Psoas muscle (tissue), 8 donors: ENCODE results near the gene BDH1. TPM values are rescaled to one million over a fixed set of nuclear protein-coding genes. Genes with fewer than 3 reads are reported as not detected.

Source experiments
- ATAC-seq, 4 donors: fragments of 200-7000 bp; cut with Tn5 transposase; one replicate each; pipeline ENCODE4 v1.9.1; 2020; ENCODE audit warnings: moderate library complexity in 3 of 4, mild to moderate bottlenecking in 2 of 4
- DNase-seq, 2 donors: peaks; one replicate each; pipeline ENCODE4 v3.0.0-alpha.2; 2020
- H3K27ac ChIP-seq: fragments of 200-600 bp; one replicate; pipeline ENCODE4 v1.8.0; 2022
- H3K27me3 ChIP-seq, 3 donors: fragments of 200-600 bp in 1 of 3; one replicate each; pipeline versions ENCODE4 v1.6.1 to v1.8.0; 2013 to 2022; ENCODE audit warnings: low read length in 2 of 3, mild to moderate bottlenecking in 2 of 3, moderate library complexity in 1 of 3; ENCODE audit not compliant: insufficient read depth in 3 of 3
- H3K36me3 ChIP-seq, 2 donors: fragments of 200-600 bp in 1 of 2; one replicate each; pipeline versions ENCODE4 v1.6.1 to v1.8.0; 2013 to 2022; ENCODE audit warnings: low read depth in 1 of 2, mild to moderate bottlenecking in 1 of 2, moderate library complexity in 1 of 2; ENCODE audit not compliant: insufficient read depth in 1 of 2
- H3K4me1 ChIP-seq: fragments of 200-600 bp; one replicate; pipeline ENCODE4 v1.8.0; 2022
- H3K4me3 ChIP-seq: fragments of 200-600 bp; one replicate; pipeline ENCODE4 v1.8.0; 2022; ENCODE audit warnings: mild to moderate bottlenecking
- H3K9me3 ChIP-seq: fragments of 200-600 bp; one replicate; pipeline ENCODE4 v1.8.0; 2022
- CTCF ChIP-seq: fragments of 200-600 bp; IDR thresholded peaks from one replicate; pipeline ENCODE4 v1.8.0; 2022; ENCODE audit warnings: antibody characterized with exemption
- WGBS, 3 donors: extraction: QIAGEN DNeasy Blood & Tissue Kit; methylation state at CpG; one replicate each; pipeline versions ENCODE4 v1.1.6 to v1.1.7; 2013; 5-methylcytosine and 5-hydroxymethylcytosine counted together
- intact Hi-C, 2 donors: fragments of 100-400 bp; cut with DNase I; formaldehyde crosslinking; loops; one replicate each; pipeline versions ENCODE4 v1.11.0 to v1.14.2; 2022
- polyA plus RNA-seq, 3 donors: library from polyadenylated mRNA; stranded (reverse); fragments of 200-250 nt; gene quantifications; one replicate each; pipeline ENCODE4 v1.2.3, GENCODE V29; 2013
- total RNA-seq, 4 donors: library from RNA; stranded (reverse); fragmentation: NEBNext Ultra II Directional in 2 of 4; extraction: Animal tissue kit (Norgen Biotek cat#: 25700) in 2 of 4; gene quantifications; one replicate each; pipeline versions ENCODE4 v1.2.1 to v1.2.4, GENCODE V29; 2021 to 2023
- donor health status: healthy with polysubstance abuse.
- donor health status: DM: no; HTN: no; CAD: no; lungs with moderate emphysema.
- donor health status: Bipolar disorder and iron deficiency.
- donor health status: healthy.
- donor health status: DM: yes; HTN: yes; CAD: no.
- donor health status: DM: no; HTN: no; CAD: no.
- donor health status: DM: no; HTN: no; CAD: no.
- donor health status: DM: yes; HTN: yes; CAD: no.

BDH1 gene
- total and polyA plus RNA-seq, 7 donors, result 5.4 to 47.6 (median 16.0) TPM

GRCh38 chr3:197465996-197466549 lies 89.7 kb downstream of the BDH1 start:
- WGBS, 3 donors, result 56 to 69% (median 59%) methylated on average over 3 of the region's 3 CpGs
- Histone ChIP-seq H3K4me1 (no peaks in the 10 kb centered on the region), H3K27ac (no peak overlapping the region), H3K9me3 (no peaks in the 10 kb centered on the region), H3K36me3 (no peaks in the 10 kb centered on the region), H3K27me3 (no peaks in the 10 kb centered on the region), H3K4me3 (no peak overlapping the region)
- TF ChIP-seq CTCF, result no peak
- DNase-seq (no peak), ATAC-seq (no peak)
- intact Hi-C loops, result no loop called here

- no peaks in the 10 kb centered on the region for H3K4me1 ChIP-seq
- H3K27me3 ChIP-seq, result no peaks in the 10 kb centered on the region
- H3K4me3 ChIP-seq, result no peak overlapping the region
- H3K9me3 ChIP-seq, result no peaks in the 10 kb centered on the region
- no peak for TF ChIP-seq CTCF
- intact Hi-C loops, result no loop called here
- H3K36me3 ChIP-seq, result no peaks in the 10 kb centered on the region
- DNase-seq (no peak), ATAC-seq (no peak)
- 74 to 79% (median 76%) methylated on average over 13 of the region's 13 CpGs for WGBS, 3 donors
- no peak overlapping the region for H3K27ac ChIP-seq
Measured at GRCh38 chr3:197465197-197465995, 90.4 kb downstream of the BDH1 start.

GRCh38 chr3:197464794-197465193 lies 91.0 kb downstream of the BDH1 start:
- ATAC-seq (no peak), DNase-seq (no peak)
- Histone ChIP-seq H3K27me3 (no peaks in the 10 kb centered on the region), H3K27ac (no peak overlapping the region), H3K4me3 (no peak overlapping the region), H3K4me1 (no peaks in the 10 kb centered on the region), H3K9me3 (no peaks in the 10 kb centered on the region), H3K36me3 (no peaks in the 10 kb centered on the region)
- 88 to 92% (median 91%) methylated on average over 9 of the region's 9 CpGs for WGBS, 3 donors
- intact Hi-C loops, result no loop called here
- TF ChIP-seq CTCF, result no peak

DNA sequence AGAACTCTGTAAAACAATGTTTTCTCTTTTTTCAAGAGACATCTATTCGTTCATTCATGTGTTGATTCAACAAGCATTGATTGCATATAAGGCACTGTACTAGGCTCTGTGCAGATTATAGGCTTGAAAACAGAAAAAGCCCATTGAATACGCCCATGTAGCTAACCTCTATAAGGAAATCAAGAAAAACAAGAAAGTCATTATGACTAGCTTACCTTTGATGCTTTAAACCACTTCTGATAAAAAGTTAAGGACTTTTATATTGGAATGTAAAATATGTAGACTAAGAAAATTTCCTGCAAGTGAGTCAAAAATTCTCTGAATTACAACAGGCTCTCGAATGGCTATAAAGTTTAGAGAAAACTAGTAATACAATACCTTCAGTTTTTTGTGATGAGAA lies 92.5 kb downstream of the BDH1 start:
- 72 to 78% (median 73%) methylated on average over 3 of the region's 3 CpGs for WGBS, 3 donors
- Histone ChIP-seq H3K27me3 (no peaks in the 10 kb centered on the region), H3K9me3 (no peaks in the 10 kb centered on the region), H3K4me1 (no peaks in the 10 kb centered on the region), H3K27ac (no peak overlapping the region), H3K4me3 (no peak overlapping the region), H3K36me3 (no peaks in the 10 kb centered on the region)
- no peak for ATAC-seq
- intact Hi-C loops, result no loop called here
- TF ChIP-seq CTCF, result no peak
- DNase-seq, result no peak
